HUES48 (cell line): ENCODE data around the gene DAPK1.

Experiments used
- H3K27ac ChIP-seq: one replicate; pipeline ENCODE4 v1.7.0; 2013; ENCODE audit warnings: low read depth, low read length, inconsistent platforms
- H3K27me3 ChIP-seq: 2 replicates; pipeline ENCODE4 v1.6.1; 2013; ENCODE audit warnings: mild to moderate bottlenecking, low read length; ENCODE audit not compliant: control insufficient read depth, insufficient read depth
- H3K36me3 ChIP-seq: 2 replicates; pipeline ENCODE4 v1.6.1; 2013; ENCODE audit warnings: low read length; ENCODE audit not compliant: control insufficient read depth, insufficient read depth
- H3K4me1 ChIP-seq: 2 replicates; pipeline ENCODE4 v1.6.1; 2013; ENCODE audit warnings: mild to moderate bottlenecking, low read length; ENCODE audit not compliant: control insufficient read depth, insufficient read depth
- H3K4me3 ChIP-seq: 2 replicates; pipeline ENCODE4 v1.5.1; 2013; ENCODE audit warnings: mild to moderate bottlenecking, low read depth, low read length
- H3K9ac ChIP-seq: 2 replicates; pipeline ENCODE4 v1.6.1; 2013; ENCODE audit warnings: mild to moderate bottlenecking, low read depth, low read length, moderate library complexity
- H3K9me3 ChIP-seq: 2 replicates; pipeline ENCODE4 v1.6.1; 2013; ENCODE audit warnings: low read length; ENCODE audit not compliant: control insufficient read depth, insufficient read depth

DAPK1 gene

DNA sequence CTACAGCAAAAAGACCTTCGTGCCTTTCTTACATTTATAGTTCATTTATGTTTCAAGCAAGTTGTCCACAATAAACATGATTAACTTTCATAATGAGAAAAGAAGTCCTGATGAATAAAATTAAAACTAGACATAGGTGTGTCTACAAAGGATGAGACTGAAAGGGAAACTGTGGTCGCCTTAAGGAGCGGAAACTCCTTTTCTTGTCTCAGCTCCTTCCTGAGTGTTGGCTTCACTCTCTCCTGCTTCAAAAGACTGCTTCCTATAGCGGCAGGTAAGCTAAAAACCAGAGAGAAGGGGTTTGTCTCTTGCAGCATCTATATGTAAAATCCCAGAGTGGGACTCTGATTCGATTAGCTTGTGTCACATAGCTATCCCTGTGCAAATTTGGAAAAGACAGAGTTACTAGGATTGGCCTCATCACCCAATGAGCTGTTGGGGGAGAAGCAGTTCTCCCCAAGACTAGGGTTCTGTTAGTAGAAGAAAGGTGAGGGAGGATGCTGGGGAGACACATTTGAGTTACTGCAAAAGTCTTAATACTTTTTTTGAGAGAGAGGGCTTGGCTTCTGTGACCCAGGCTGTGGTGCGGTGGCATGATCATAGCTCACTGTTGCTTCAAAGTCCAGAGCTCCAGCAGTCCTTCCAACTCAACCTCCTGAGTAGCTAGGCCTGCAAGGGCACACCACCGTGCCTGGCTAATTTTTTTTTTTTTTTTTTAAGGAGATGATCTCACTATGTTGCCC lies 211.5 kb downstream of the DAPK1 start:
- H3K27me3 ChIP-seq: no peaks in the 10 kb centered on the region
- H3K27ac ChIP-seq: no peak overlapping the region
- no peak overlapping the region for H3K9ac ChIP-seq
- peaks cover 41% of the 10 kb centered on the region for H3K36me3 ChIP-seq
- H3K9me3 ChIP-seq: no peaks in the 10 kb centered on the region
- H3K4me1 ChIP-seq: no peaks in the 10 kb centered on the region
- no peak overlapping the region for H3K4me3 ChIP-seq

DNA sequence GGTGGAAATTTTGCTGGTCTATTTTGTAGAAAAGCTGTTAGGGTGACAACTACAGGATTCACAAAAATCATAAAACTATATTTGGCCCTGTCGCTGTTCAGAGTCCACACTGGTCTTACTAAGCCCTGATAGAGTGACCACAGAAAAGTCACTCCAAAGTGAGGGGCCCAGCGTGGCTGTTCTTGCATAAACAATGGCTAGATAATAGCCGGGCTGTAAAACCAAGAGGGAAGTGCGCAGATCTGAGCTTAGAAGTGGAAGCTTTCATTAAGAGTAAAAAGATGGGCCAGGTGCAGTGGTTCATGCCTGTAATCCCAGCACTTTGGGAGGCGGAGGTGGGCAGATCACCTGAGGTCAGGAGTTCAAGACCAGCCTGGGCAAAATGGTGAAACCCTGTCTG lies 212.8 kb downstream of the DAPK1 start:
- no peaks in the 10 kb centered on the region for H3K4me1 ChIP-seq
- H3K27me3 ChIP-seq: no peaks in the 10 kb centered on the region
- no peak overlapping the region for H3K27ac ChIP-seq

DNA sequence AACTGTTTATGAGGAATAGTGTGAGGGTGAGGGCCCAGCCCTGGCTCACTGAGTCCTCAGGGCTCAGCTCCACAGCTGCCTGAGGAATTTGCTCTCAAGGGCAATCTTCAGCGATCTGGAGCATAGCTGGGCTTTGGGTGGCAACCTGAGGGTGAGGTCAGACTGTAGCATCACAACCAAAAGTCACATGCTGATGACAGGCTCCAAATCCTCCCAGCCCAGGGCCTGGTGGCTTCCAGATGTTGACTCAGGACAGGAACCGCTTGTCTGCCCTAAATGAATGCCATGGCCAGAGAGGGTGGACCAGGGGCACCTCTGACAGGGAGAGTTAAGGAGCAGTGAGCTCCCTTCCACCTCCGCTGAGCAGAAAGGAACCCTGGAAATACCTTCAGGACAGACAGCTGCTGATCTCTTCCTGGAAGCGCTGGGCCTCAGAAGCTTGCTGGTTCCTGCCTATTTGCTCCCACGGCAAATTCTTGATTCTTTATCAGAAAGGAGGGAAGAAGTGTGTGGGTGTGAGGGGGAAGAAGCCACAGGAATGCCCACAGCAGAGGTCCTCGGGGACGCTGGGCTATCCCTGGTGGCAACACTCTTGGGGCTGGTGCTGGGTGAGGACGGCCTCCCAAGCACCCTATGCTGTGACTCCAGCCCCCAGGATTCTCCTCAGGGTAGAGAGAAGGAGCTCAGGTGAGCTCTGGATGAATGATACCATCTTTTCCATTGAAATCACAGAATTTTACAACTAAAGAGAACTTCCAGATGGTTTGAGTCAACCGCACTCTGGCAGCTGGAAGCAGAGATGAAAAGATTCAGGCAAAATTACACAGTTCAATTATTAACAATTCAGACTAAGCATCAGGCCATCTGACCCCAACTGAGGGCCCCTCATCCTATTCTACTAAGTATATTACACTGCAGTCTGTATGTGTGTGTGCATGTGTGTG lies 214.5 kb downstream of the DAPK1 start:
- no peaks in the 10 kb centered on the region for H3K4me1 ChIP-seq
- no peak overlapping the region for H3K4me3 ChIP-seq
- H3K9me3 ChIP-seq: no peaks in the 10 kb centered on the region
- peaks cover 22% of the 10 kb centered on the region for H3K36me3 ChIP-seq
- peak overlapping the region; percentile 4 for H3K27ac ChIP-seq
- no peak overlapping the region for H3K9ac ChIP-seq
- no peaks in the 10 kb centered on the region for H3K27me3 ChIP-seq

More for the DNA sequence above, 212.8 kb downstream of the DAPK1 start:
- Histone ChIP-seq H3K9ac (no peak overlapping the region), H3K4me3 (no peak overlapping the region), H3K9me3 (no peaks in the 10 kb centered on the region), H3K36me3 (peaks cover 39% of the 10 kb centered on the region)

DNA sequence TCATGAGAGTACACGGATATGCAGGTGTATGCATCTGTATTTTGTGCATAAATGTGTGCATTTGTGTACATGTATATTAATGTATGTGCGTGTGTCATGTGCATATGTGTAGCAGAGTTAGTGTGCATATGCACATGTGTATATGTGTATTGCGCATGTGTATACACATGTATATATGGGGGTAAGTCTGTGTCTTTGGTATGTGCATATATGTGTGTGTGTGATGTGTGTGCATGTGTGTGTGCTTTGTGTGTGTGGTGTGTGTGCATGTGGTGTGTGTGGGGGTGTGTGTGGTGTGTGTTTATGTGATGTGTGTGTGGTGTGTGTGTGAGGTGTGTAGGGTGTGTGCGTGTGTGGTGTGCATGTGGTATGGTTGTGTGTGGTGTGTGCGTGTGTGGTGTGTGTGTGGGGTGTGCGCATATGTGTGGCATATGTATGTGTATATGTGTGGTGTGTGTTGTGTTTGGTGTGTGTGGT lies 215.2 kb downstream of the DAPK1 start:
- Histone ChIP-seq H3K36me3 (peaks cover 15% of the 10 kb centered on the region), H3K27me3 (no peaks in the 10 kb centered on the region), H3K9me3 (no peaks in the 10 kb centered on the region), H3K27ac (no peak overlapping the region), H3K9ac (no peak overlapping the region), H3K4me3 (no peak overlapping the region), H3K4me1 (no peaks in the 10 kb centered on the region)

DNA sequence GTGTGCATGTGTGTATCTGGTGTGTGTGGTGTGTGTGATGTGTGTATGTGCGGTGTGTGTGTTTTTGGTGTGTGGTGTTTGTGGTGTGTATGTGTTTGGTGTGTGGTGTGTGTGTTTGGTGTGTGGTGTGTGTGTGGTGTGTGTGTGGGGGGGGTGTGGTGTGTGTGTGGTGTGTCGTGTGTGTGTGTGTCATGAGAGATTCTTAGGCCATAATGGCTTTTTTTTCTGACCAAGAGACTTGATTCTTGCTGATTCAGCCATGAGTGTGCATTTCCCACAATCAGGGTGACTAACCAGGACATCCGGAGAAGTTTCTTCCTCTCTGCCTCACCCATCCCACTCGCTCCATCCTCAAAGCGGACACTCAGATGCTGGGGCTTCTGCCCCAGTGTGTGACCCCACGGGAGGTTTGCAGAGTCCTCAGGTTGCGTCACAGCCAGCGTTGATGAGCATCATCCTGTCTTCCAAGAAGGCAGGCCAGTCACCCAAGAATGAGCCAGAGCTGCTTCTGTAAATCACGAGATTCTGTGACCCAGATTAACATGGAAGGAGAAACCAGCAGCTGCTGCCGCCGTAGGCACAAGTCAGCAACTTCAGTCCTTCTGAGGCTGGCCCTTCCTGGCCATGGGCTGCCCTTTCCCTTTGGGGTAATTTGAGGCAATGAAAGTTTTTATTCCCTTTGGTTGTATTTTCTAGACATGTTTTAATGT lies 215.8 kb downstream of the DAPK1 start:
- Histone ChIP-seq H3K9me3 (no peaks in the 10 kb centered on the region), H3K27ac (no peak overlapping the region), H3K27me3 (no peaks in the 10 kb centered on the region), H3K4me3 (no peak overlapping the region), H3K9ac (no peak overlapping the region), H3K4me1 (no peaks in the 10 kb centered on the region), H3K36me3 (peaks cover 9% of the 10 kb centered on the region; the same call in 1 of the 2 replicates)

DNA sequence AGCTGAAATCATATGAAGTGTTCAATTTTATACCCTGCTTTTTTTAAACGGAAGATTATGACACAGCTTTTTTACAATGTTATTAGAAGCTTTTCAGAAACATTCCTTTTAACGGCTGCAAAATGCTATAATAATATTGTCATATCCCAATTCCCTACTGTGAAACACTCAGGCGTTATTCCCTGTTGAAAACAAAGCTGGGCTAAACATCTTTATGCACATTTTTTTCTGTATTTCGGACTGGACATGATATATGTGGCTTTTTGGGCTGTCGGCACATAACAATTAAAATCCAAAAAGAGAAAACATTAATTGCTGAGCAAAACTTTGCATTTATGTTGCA lies 216.3 kb downstream of the DAPK1 start:
- H3K27ac ChIP-seq: no peak overlapping the region
- H3K36me3 ChIP-seq: peaks cover 4% of the 10 kb centered on the region; the same call in 1 of the 2 replicates
- H3K4me1 ChIP-seq: no peaks in the 10 kb centered on the region
- H3K27me3 ChIP-seq: no peaks in the 10 kb centered on the region
- no peaks in the 10 kb centered on the region for H3K9me3 ChIP-seq
- no peak overlapping the region for H3K9ac ChIP-seq
- H3K4me3 ChIP-seq: no peak overlapping the region

DNA sequence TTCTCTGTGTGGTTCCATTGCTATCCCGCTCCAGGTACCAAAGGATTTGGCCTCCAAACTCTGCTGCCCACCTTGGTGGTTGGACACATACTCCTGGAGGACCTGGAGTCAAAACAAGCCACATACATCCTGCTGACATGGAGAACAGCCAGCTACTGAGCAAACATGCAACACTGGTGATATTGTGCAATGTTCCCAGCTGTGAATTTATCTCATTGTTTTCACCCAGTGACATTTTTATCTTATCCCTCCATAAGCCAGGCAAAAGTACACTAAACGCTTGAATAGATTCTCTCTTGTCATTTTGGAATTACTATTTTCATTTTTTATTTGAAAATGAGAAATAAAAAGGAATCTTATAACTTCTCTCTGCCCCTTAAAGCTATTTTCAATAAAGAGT lies 217.2 kb downstream of the DAPK1 start:
- no peaks in the 10 kb centered on the region for H3K27me3 ChIP-seq
- H3K36me3 ChIP-seq: no peaks in the 10 kb centered on the region
- H3K4me3 ChIP-seq: no peak overlapping the region
- H3K4me1 ChIP-seq: no peaks in the 10 kb centered on the region
- H3K9ac ChIP-seq: no peak overlapping the region
- H3K9me3 ChIP-seq: no peaks in the 10 kb centered on the region
- H3K27ac ChIP-seq: no peak overlapping the region

DNA sequence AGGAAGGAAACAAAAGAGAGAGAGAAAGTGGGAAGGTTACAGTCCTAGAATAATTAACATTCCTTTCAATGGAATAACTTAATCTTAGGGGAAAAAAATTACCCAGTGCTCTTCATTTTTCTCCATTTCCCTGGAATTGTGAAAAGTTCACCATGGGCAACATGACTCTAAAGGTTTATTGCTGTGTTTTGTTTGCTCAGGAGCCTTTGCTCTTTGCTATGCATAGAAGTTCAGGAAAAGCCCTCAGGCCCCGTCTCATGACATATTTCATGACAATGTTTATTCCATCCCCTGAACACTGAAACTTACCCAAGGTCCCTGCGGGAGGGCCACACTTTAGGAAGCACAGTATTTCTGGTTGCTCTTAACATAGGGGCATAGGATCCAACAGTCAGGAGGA lies 218.5 kb downstream of the DAPK1 start:
- Histone ChIP-seq H3K36me3 (no peaks in the 10 kb centered on the region), H3K4me3 (no peak overlapping the region), H3K27ac (no peak overlapping the region), H3K27me3 (no peaks in the 10 kb centered on the region), H3K9ac (no peak overlapping the region), H3K9me3 (no peaks in the 10 kb centered on the region), H3K4me1 (no peaks in the 10 kb centered on the region)

DNA sequence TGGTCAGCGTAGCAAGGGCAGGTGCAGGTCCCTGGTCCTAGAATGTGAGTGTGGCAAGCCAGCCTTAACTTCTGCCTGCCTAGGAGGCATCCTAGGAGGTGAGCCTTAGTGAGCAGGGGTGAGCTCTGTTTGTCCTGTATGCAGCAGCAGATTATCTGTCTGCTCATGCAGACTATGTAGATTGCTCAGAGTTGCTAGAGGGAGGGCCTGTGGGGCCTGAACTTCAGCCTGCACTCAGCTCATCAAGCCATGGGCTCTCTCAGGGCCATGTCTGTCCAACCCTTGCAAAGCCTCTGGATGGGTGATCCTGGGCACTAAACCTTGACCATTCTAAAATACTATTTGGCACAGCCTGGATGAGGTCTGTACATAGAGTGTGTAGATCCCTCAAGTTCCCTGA lies 219.8 kb downstream of the DAPK1 start:
- Histone ChIP-seq H3K27ac (no peak overlapping the region), H3K4me1 (no peaks in the 10 kb centered on the region)

DNA sequence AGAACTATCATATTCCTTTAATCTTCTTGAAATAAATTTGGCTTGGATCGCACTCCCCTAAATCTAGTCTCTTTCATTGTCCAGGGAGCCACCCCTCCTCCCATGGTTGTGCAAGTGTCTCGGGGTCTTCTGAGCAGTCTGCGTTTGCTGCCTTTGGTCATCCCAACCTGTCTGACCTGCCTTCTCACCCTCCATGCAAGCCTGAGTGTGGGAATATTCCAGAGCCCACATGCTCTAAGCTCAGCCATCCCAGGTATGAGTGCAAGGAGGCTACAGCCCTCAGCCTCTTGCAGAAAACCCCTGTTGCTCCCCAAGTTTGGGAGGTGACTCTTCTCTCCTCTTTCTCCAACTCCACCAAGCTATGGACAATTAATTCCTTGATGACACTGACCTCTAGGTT lies 220.6 kb downstream of the DAPK1 start:
- H3K27ac ChIP-seq: no peak overlapping the region
- no peak overlapping the region for H3K9ac ChIP-seq
- H3K9me3 ChIP-seq: no peaks in the 10 kb centered on the region
- H3K36me3 ChIP-seq: no peaks in the 10 kb centered on the region
- H3K27me3 ChIP-seq: no peaks in the 10 kb centered on the region; the same call in 1 of the 2 replicates
- no peaks in the 10 kb centered on the region for H3K4me1 ChIP-seq
- no peak overlapping the region for H3K4me3 ChIP-seq

More for the DNA sequence above, 219.8 kb downstream of the DAPK1 start:
- Histone ChIP-seq H3K9me3 (no peaks in the 10 kb centered on the region), H3K4me3 (no peak overlapping the region), H3K36me3 (no peaks in the 10 kb centered on the region), H3K9ac (no peak overlapping the region), H3K27me3 (no peaks in the 10 kb centered on the region; the same call in 1 of the 2 replicates)
